Measurements from ENCODE around the gene DHCR7. TPM values are rescaled to one million over a fixed set of nuclear protein-coding genes. Genes with fewer than 3 reads are reported as not detected.

Gene DHCR7
- total RNA-seq, 6 donors from 2014 or later = 5.2 to 96.1 (median 66.4) TPM

GRCh38 chr11:71406681-71407080 is 41.5 kb downstream of the DHCR7 start:
- H3K4me1 ChIP-seq = no peaks in the 10 kb centered on the region
- no peaks in the 10 kb centered on the region for H3K9me3 ChIP-seq
- no peak overlapping the region for H3K27ac ChIP-seq
- no peak for DNase-seq
- H3K4me3 ChIP-seq = no peak overlapping the region
- H3K27me3 ChIP-seq = no peaks in the 10 kb centered on the region
- H3K36me3 ChIP-seq = no peaks in the 10 kb centered on the region
- ATAC-seq (ENCODE audit: low FRiP score in 2 of 2) = no peak
- TF ChIP-seq EP300 (IDR thresholded peaks at IDR 0.05) (no peak), POLR2A (IDR thresholded peaks at IDR 0.05) (no peak), POLR2AphosphoS5 (IDR thresholded peaks at IDR 0.05) (no peak), CTCF (IDR thresholded peaks at IDR 0.05) (no peak)
- WGBS, 2 donors = 57 to 69% methylated on average over 9 to 10 of the region's 10 CpGs

GRCh38 chr11:71404209-71404608 is 44.0 kb downstream of the DHCR7 start:
- Histone ChIP-seq H3K36me3 (no peaks in the 10 kb centered on the region), H3K4me1 (no peaks in the 10 kb centered on the region), H3K9me3 (no peaks in the 10 kb centered on the region), H3K27ac (no peak overlapping the region), H3K4me3 (no peak overlapping the region), H3K27me3 (no peaks in the 10 kb centered on the region)
- ATAC-seq (ENCODE audit: low FRiP score in 2 of 2) = no peak
- TF ChIP-seq CTCF (IDR thresholded peaks at IDR 0.05) (no peak), POLR2A (IDR thresholded peaks at IDR 0.05) (no peak), EP300 (IDR thresholded peaks at IDR 0.05) (no peak), POLR2AphosphoS5 (IDR thresholded peaks at IDR 0.05) (no peak)
- DNase-seq = no peak
- WGBS, 2 donors = 84 to 93% methylated on average over 8 of the region's 8 CpGs

GRCh38 chr11:71402878-71403277 is 45.3 kb downstream of the DHCR7 start:
- no peak for DNase-seq
- Histone ChIP-seq H3K27me3 (no peaks in the 10 kb centered on the region), H3K9me3 (no peaks in the 10 kb centered on the region), H3K4me3 (no peak overlapping the region), H3K36me3 (no peaks in the 10 kb centered on the region), H3K4me1 (no peaks in the 10 kb centered on the region), H3K27ac (no peak overlapping the region)
- ATAC-seq (ENCODE audit: low FRiP score in 2 of 2) = no peak
- 81% methylated on average over 15 of the region's 15 CpGs; no CpG with 5 or more reads in 1 of the 2 donors for WGBS, 2 donors
- TF ChIP-seq POLR2A (IDR thresholded peaks at IDR 0.05) (no peak), EP300 (IDR thresholded peaks at IDR 0.05) (no peak), POLR2AphosphoS5 (IDR thresholded peaks at IDR 0.05) (no peak), CTCF (IDR thresholded peaks at IDR 0.05) (no peak)

GRCh38 chr11:71400216-71400615 is 48.0 kb downstream of the DHCR7 start:
- TF ChIP-seq CTCF (IDR thresholded peaks at IDR 0.05) (no peak), POLR2A (IDR thresholded peaks at IDR 0.05) (no peak), POLR2AphosphoS5 (IDR thresholded peaks at IDR 0.05) (no peak), EP300 (IDR thresholded peaks at IDR 0.05) (no peak)
- WGBS, 2 donors = 92 to 100% methylated on average over 1 to 7 of the region's 9 CpGs
- Histone ChIP-seq H3K4me1 (no peaks in the 10 kb centered on the region), H3K9me3 (no peaks in the 10 kb centered on the region), H3K4me3 (no peak overlapping the region), H3K36me3 (no peaks in the 10 kb centered on the region), H3K27me3 (no peaks in the 10 kb centered on the region), H3K27ac (no peak overlapping the region)
- ATAC-seq (ENCODE audit: low FRiP score in 2 of 2) (no peak), DNase-seq (peak in 1 of 2 donors; percentile 71)

GRCh38 chr11:71399341-71399740 is 48.9 kb downstream of the DHCR7 start:
- ATAC-seq (ENCODE audit: low FRiP score in 2 of 2) = no peak
- DNase-seq = peak in 1 of 2 donors; percentile 31
- Histone ChIP-seq H3K9me3 (no peaks in the 10 kb centered on the region), H3K4me3 (no peak overlapping the region), H3K27ac (no peak overlapping the region), H3K4me1 (no peaks in the 10 kb centered on the region), H3K36me3 (no peaks in the 10 kb centered on the region), H3K27me3 (no peaks in the 10 kb centered on the region)
- no peak for TF ChIP-seq POLR2A (IDR thresholded peaks at IDR 0.05)
- no peak for TF ChIP-seq POLR2AphosphoS5 (IDR thresholded peaks at IDR 0.05)
- TF ChIP-seq CTCF (IDR thresholded peaks at IDR 0.05) = no peak
- no peak for TF ChIP-seq EP300 (IDR thresholded peaks at IDR 0.05)
- 93 to 95% methylated on average over 7 of the region's 7 CpGs for WGBS, 2 donors

Data from upper lobe of left lung (tissue), 6 donors.